Measurements from ENCODE around the gene ZNF845. TPM values are rescaled to one million over a fixed set of nuclear protein-coding genes. Genes with fewer than 3 reads are reported as not detected.

The ZNF845 gene
- total RNA-seq, 1 donor from 2014 or later: 5.2 TPM

DNA sequence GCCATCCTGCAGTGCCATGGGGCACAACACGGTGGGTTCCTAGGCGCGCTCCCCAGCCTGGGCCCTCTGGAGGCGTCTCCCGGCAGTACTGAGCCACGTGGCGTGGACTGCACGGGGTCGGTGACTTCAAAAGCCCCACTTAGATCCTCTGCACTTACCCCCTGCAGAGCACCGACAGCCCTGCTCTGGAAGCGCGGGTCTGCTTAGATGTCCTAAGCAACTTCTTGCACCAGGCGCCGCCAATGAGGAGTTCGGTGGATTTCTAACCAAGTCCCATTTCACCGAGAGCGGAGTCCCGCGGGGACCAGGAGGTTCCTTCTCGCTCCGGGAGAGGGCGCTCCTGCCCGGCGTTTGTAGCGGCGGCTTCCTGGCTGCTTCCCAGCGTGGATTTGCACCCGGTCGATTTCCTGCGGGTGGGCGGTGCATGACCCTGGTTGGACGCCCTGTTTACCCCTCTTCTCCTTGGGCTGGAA is 25.2 kb upstream of the ZNF845 start:
- Histone ChIP-seq H3K27ac (no peak overlapping the region), H3K4me3 (no peak overlapping the region), H3K4me1 (no peaks in the 10 kb centered on the region), H3K36me3 (no peaks in the 10 kb centered on the region), H3K27me3 (no peaks in the 10 kb centered on the region), H3K9me3 (no peaks in the 10 kb centered on the region)
- no peak for DNase-seq (ENCODE audit: extremely low spot score in 2 of 2)
- no peak for TF ChIP-seq POLR2A (IDR thresholded peaks at IDR 0.05)
- TF ChIP-seq POLR2AphosphoS5 (IDR thresholded peaks at IDR 0.05; ENCODE audit: insufficient read depth in 1 of 2, low read depth in 1 of 2): no peak
- no peak for TF ChIP-seq CTCF (IDR thresholded peaks at IDR 0.05)
- intact Hi-C loops (cut with DNase I): no loop called here

GRCh38 chr19:53311044-53311443 is 22.5 kb upstream of the ZNF845 start:
- intact Hi-C loops (cut with DNase I): no loop called here
- no peak overlapping the region for H3K27ac ChIP-seq
- no peaks in the 10 kb centered on the region for H3K4me1 ChIP-seq
- no peak for TF ChIP-seq POLR2AphosphoS5 (IDR thresholded peaks at IDR 0.05; ENCODE audit: insufficient read depth in 1 of 2, low read depth in 1 of 2)
- TF ChIP-seq POLR2A (IDR thresholded peaks at IDR 0.05): no peak
- no peak for TF ChIP-seq CTCF (IDR thresholded peaks at IDR 0.05)
- H3K27me3 ChIP-seq: no peaks in the 10 kb centered on the region
- no peak overlapping the region for H3K4me3 ChIP-seq
- no peaks in the 10 kb centered on the region for H3K9me3 ChIP-seq
- DNase-seq (ENCODE audit: extremely low spot score in 2 of 2): no peak
- H3K36me3 ChIP-seq: no peaks in the 10 kb centered on the region

DNA sequence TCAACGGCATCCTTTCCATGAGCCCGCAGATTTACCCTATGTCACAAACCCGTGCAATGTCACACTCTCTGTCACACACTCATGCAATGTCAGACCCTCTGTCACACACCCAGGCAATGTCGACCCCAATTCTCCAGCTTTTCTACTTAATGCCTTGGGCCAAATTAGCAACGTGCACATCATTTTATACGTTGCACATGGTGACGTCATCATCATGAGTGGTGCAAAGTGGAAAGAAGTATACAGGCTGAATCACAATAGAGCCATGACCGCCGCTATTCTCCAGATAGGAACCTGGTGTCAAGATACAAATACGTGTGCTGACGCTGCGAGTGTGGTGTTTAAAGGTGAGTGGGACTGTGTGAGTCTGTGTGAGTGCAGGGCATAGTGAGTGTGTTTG is 21.7 kb upstream of the ZNF845 start:
- Histone ChIP-seq H3K4me1 (no peaks in the 10 kb centered on the region), H3K36me3 (no peaks in the 10 kb centered on the region), H3K9me3 (no peaks in the 10 kb centered on the region), H3K27ac (no peak overlapping the region), H3K4me3 (no peak overlapping the region), H3K27me3 (no peaks in the 10 kb centered on the region)
- intact Hi-C loops (cut with DNase I): no loop called here
- DNase-seq (ENCODE audit: extremely low spot score in 2 of 2): no peak
- TF ChIP-seq POLR2A (IDR thresholded peaks at IDR 0.05) (no peak), CTCF (IDR thresholded peaks at IDR 0.05) (no peak), POLR2AphosphoS5 (IDR thresholded peaks at IDR 0.05; ENCODE audit: insufficient read depth in 1 of 2, low read depth in 1 of 2) (no peak)

GRCh38 chr19:53328967-53329366 is 4.6 kb upstream of the ZNF845 start:
- H3K27me3 ChIP-seq: no peaks in the 10 kb centered on the region
- peaks cover under 1% of the 10 kb centered on the region for H3K4me1 ChIP-seq
- H3K27ac ChIP-seq: no peak overlapping the region
- H3K36me3 ChIP-seq: no peaks in the 10 kb centered on the region
- H3K4me3 ChIP-seq: no peak overlapping the region
- no peak for DNase-seq (ENCODE audit: extremely low spot score in 2 of 2)
- H3K9me3 ChIP-seq: no peaks in the 10 kb centered on the region
- intact Hi-C loops (cut with DNase I): no loop called here
- TF ChIP-seq POLR2AphosphoS5 (IDR thresholded peaks at IDR 0.05; ENCODE audit: insufficient read depth in 1 of 2, low read depth in 1 of 2) (no peak), CTCF (IDR thresholded peaks at IDR 0.05) (no peak), POLR2A (IDR thresholded peaks at IDR 0.05) (no peak)

GRCh38 chr19:53332484-53332883 is 1.1 kb upstream of the ZNF845 start:
- no peaks in the 10 kb centered on the region for H3K9me3 ChIP-seq
- intact Hi-C loops (cut with DNase I): no loop called here
- DNase-seq (ENCODE audit: extremely low spot score in 2 of 2): no peak
- H3K4me3 ChIP-seq: peak overlapping the region; percentile 56 to 84
- H3K4me1 ChIP-seq: peaks cover 7% of the 10 kb centered on the region
- H3K27ac ChIP-seq: no peak overlapping the region
- TF ChIP-seq CTCF (IDR thresholded peaks at IDR 0.05): no peak
- no peak for TF ChIP-seq POLR2A (IDR thresholded peaks at IDR 0.05)
- no peak for TF ChIP-seq POLR2AphosphoS5 (IDR thresholded peaks at IDR 0.05; ENCODE audit: insufficient read depth in 1 of 2, low read depth in 1 of 2)
- peaks cover 0 to 7% of the 10 kb centered on the region in 2 donors for H3K36me3 ChIP-seq
- no peaks in the 10 kb centered on the region for H3K27me3 ChIP-seq

Measured in vagina (tissue), 2 donors.